ENCODE data around the gene POU2AF1.
A peak's percentile ranks its signal among the peaks of the same experiment; 100 is the strongest.

The POU2AF1 gene

GRCh38 chr11:111362887-111363411 is 16.1 kb downstream of the POU2AF1 start:
- TF ChIP-seq, protein P1, sequence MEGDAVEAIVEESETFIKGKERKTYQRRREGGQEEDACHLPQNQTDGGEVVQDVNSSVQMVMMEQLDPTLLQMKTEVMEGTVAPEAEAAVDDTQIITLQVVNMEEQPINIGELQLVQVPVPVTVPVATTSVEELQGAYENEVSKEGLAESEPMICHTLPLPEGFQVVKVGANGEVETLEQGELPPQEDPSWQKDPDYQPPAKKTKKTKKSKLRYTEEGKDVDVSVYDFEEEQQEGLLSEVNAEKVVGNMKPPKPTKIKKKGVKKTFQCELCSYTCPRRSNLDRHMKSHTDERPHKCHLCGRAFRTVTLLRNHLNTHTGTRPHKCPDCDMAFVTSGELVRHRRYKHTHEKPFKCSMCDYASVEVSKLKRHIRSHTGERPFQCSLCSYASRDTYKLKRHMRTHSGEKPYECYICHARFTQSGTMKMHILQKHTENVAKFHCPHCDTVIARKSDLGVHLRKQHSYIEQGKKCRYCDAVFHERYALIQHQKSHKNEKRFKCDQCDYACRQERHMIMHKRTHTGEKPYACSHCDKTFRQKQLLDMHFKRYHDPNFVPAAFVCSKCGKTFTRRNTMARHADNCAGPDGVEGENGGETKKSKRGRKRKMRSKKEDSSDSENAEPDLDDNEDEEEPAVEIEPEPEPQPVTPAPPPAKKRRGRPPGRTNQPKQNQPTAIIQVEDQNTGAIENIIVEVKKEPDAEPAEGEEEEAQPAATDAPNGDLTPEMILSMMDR (IDR thresholded peaks at IDR 0.05; ENCODE audit: insufficient read depth, low read length, poor library complexity, severe bottlenecking), result no peak
- Histone ChIP-seq H3K36me3 (ENCODE audit: control insufficient read depth, insufficient read depth, low read length) (peaks cover 48% of the 10 kb centered on the region), H3K4me3 (replicated peaks; ENCODE audit: low read depth, low read length) (no peak overlapping the region), H3K27me3 (replicated peaks; ENCODE audit: control insufficient read depth, insufficient read depth, low read length) (no peaks in the 10 kb centered on the region)
- DNase-seq (ENCODE audit: extremely low read depth, insufficient read length), result no peak

DNA sequence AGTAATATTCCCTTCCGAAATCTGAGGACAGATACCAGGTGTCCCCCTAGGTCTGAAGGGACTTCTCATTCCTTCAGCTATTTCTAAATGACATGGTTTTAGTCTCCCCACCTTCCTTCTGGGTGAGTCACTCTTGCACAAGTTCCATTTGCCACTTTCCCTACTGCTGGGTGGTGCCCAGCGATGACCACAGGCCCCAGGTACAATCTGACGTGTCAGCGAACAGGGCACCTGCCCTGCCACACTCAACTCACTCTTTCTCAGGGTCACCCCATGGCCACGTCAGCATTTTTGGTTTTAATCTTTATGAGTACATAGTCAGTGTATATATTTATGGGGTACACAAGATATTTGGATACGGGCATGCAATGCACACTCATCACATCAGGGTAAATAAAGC is 17.2 kb downstream of the POU2AF1 start:
- Histone ChIP-seq H3K36me3 (ENCODE audit: control insufficient read depth, insufficient read depth, low read length) (peaks cover 56% of the 10 kb centered on the region), H3K4me3 (replicated peaks; ENCODE audit: low read depth, low read length) (no peak overlapping the region), H3K27me3 (replicated peaks; ENCODE audit: control insufficient read depth, insufficient read depth, low read length) (no peaks in the 10 kb centered on the region)
- DNase-seq (ENCODE audit: extremely low read depth, insufficient read length), result no peak
- TF ChIP-seq, protein P1 (IDR thresholded peaks at IDR 0.05; ENCODE audit: insufficient read depth, low read length, poor library complexity, severe bottlenecking), result no peak

DNA sequence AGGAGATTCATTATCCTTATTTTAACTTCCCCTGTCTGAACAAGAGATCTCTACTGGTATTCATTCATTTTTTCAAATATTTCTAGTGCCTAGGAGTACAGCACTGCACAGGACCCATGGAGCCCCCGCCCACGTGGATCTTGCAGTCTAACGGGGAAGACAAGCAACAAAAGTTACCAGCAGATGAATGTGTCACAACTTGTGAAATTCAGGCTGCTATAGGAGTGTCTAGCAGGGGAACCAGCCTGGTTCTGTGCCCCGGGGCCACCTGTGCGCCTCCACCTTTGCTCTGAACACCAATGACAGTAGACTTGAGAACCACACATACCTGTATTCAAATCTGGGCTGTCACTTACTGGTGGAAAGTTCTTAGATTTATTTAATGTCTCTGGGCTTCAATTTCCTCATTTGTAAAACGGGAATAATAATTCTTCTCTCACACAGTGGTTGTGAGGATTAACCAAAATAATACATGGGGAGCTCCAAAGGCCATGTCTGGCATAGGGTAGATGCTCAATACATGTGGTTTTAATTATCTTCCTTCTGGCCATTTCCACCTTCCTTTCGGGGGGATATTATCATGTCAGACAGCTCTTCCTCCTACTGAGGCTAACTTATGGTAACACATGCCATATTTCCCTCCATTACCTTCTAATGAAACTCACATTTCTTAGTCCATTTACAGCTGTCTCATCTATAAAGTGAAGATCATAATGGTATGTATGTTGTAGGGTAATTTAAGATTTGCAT is 17.8 kb downstream of the POU2AF1 start:
- Histone ChIP-seq H3K4me3 (replicated peaks; ENCODE audit: low read depth, low read length) (no peak overlapping the region), H3K27me3 (replicated peaks; ENCODE audit: control insufficient read depth, insufficient read depth, low read length) (no peaks in the 10 kb centered on the region), H3K36me3 (ENCODE audit: control insufficient read depth, insufficient read depth, low read length) (peaks cover 58% of the 10 kb centered on the region)
- TF ChIP-seq, protein P1 (IDR thresholded peaks at IDR 0.05; ENCODE audit: insufficient read depth, low read length, poor library complexity, severe bottlenecking), result no peak
- no peak for DNase-seq (ENCODE audit: extremely low read depth, insufficient read length)

DNA sequence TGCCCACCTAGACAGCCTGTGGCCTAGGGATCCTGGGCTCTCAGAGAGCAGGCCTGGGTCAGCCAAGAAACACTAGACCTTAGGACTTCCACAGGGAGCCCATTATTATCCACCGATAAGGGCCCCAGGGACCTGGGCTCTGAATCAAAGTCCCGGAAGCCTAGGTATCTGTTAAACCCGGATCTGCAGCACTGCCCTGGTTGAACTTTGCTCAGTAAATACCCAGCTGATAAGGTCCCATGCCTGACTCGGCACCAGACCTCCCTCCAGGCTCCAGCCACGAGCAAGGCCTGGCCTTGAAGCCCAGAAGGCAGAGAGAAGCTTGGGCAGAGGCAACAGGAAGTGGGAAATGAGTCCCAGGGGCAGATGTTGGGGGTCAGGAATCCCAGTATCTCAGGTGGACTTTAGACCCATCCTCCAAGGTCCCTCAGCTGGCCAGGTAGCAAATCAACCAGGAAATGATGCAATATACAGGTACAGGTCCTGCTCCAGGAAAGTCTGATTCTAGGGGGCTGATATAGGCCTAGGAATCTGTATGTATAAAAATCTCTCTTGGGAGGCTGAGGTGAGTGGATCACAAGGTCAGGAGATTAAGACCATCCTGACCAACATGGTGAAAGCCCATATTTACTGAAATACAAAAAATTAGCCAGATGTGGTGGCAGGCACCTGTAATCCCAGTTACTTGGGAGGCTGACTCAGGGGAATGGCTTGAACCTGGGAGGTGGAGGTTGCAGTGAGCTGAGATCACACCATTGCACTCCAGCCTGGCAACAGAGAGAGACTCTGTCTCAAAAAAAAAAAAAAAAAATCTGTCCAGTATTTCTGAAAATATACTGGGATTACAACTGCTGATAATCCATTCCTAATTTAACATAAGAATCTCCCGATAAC is 18.7 kb downstream of the POU2AF1 start:
- Histone ChIP-seq H3K4me3 (replicated peaks; ENCODE audit: low read depth, low read length) (no peak overlapping the region), H3K36me3 (ENCODE audit: control insufficient read depth, insufficient read depth, low read length) (peaks cover 64% of the 10 kb centered on the region), H3K27me3 (replicated peaks; ENCODE audit: control insufficient read depth, insufficient read depth, low read length) (no peaks in the 10 kb centered on the region)
- DNase-seq (ENCODE audit: extremely low read depth, insufficient read length), result no peak
- TF ChIP-seq, protein P1 (IDR thresholded peaks at IDR 0.05; ENCODE audit: insufficient read depth, low read length, poor library complexity, severe bottlenecking), result no peak

- no peak for DNase-seq (ENCODE audit: extremely low read depth, insufficient read length)
- H3K36me3 ChIP-seq (ENCODE audit: control insufficient read depth, insufficient read depth, low read length), result peaks cover 64% of the 10 kb centered on the region
- no peaks in the 10 kb centered on the region for H3K27me3 ChIP-seq (replicated peaks; ENCODE audit: control insufficient read depth, insufficient read depth, low read length)
- TF ChIP-seq, protein P1 (IDR thresholded peaks at IDR 0.05; ENCODE audit: insufficient read depth, low read length, poor library complexity, severe bottlenecking), result peak; percentile 27
- no peak overlapping the region for H3K4me3 ChIP-seq (replicated peaks; ENCODE audit: low read depth, low read length)
These were observed 19.6 kb downstream of the POU2AF1 start for GRCh38 chr11:111359223-111360149.
